Measurements from ENCODE around the gene SLC38A3. TPM values are rescaled to one million over a fixed set of nuclear protein-coding genes. Genes with fewer than 3 reads are reported as not detected.
A peak's percentile ranks its signal among the peaks of the same experiment; 100 is the strongest.

The SLC38A3 gene
- total and polyA plus RNA-seq, 11 donors = 1.0 to 14.8 (median 8.4) TPM

GRCh38 chr3:50203113-50203808 lies 1.8 kb upstream of the SLC38A3 start:
- Histone ChIP-seq H3K4me1 (peaks cover 0 to 28% (median 12%) of the 10 kb centered on the region in 12 donors), H3K4me3 (no peak overlapping the region), H3K27me3 (peaks cover 0 to 65% (median 16%) of the 10 kb centered on the region in 9 donors), H3K36me3 (no peaks in the 10 kb centered on the region), H3K27ac (no peak overlapping the region), H3K9me3 (no peaks in the 10 kb centered on the region)
- intact Hi-C loops (cut with DNase I) = no loop called here
- no peak for TF ChIP-seq POLR2A (IDR thresholded peaks at IDR 0.05)
- no peak for TF ChIP-seq CTCF (IDR thresholded peaks at IDR 0.05)
- DNase-seq (peak in 2 of 5 donors; percentile 57 to 68), ATAC-seq (no peak)
- 76 to 86% (median 77%) methylated on average over 9 of the region's 9 CpGs for WGBS, 4 donors

- peak overlapping the region in 3 of 12 donors; percentile 71 to 82 (median 78) for H3K27ac ChIP-seq
- no peaks in the 10 kb centered on the region for H3K9me3 ChIP-seq
- no peaks in the 10 kb centered on the region for H3K36me3 ChIP-seq
- ATAC-seq (no peak), DNase-seq (no peak)
- H3K27me3 ChIP-seq = peaks cover 0 to 63% (median 16%) of the 10 kb centered on the region in 9 donors
- intact Hi-C loops (cut with DNase I) = no loop called here
- H3K4me3 ChIP-seq = peak overlapping the region in 3 of 12 donors; percentile 57 to 68 (median 63)
- peaks cover 0 to 28% (median 12%) of the 10 kb centered on the region in 12 donors for H3K4me1 ChIP-seq
- 71 to 80% (median 74%) methylated on average over 11 to 12 of the region's 12 CpGs for WGBS, 4 donors
- TF ChIP-seq CTCF (IDR thresholded peaks at IDR 0.05) (no peak), POLR2A (IDR thresholded peaks at IDR 0.05) (no peak)
Observed at GRCh38 chr3:50203809-50204803, 965 bp upstream of the SLC38A3 start.

- Histone ChIP-seq H3K27ac (peak overlapping the region in 11 of 12 donors; percentile 0 to 82 (median 72)), H3K9me3 (no peaks in the 10 kb centered on the region), H3K4me3 (peak overlapping the region; percentile 44 to 68 (median 54)), H3K4me1 (peaks cover 0 to 28% (median 12%) of the 10 kb centered on the region in 12 donors), H3K27me3 (peaks cover 0 to 55% (median 15%) of the 10 kb centered on the region in 9 donors), H3K36me3 (no peaks in the 10 kb centered on the region)
- ATAC-seq (peak; percentile 50 to 76 (median 70)), DNase-seq (peak in 3 of 5 donors; percentile 68 to 76 (median 72))
- intact Hi-C loops (cut with DNase I) = no loop called here
- TF ChIP-seq POLR2A (IDR thresholded peaks at IDR 0.05) (peak in 1 of 2 donors; percentile 32), CTCF (IDR thresholded peaks at IDR 0.05) (no peak)
- 5 to 8% (median 6%) methylated on average over 22 to 67 of the region's 67 CpGs for WGBS, 4 donors
Observed at GRCh38 chr3:50205413-50206276, 574 bp downstream of the SLC38A3 start.
